Mesendoderm (in vitro differentiated cells): ENCODE measurements around the gene ERBIN.

Experiments
- DNase-seq: peaks from one replicate; pipeline ENCODE4 v3.0.0; 2013
- H2AK5ac ChIP-seq: 2 replicates; pipeline ENCODE4 v1.6.1; 2013; ENCODE audit warnings: low read length, inconsistent platforms
- H2BK120ac ChIP-seq: 2 replicates; pipeline ENCODE4 v1.6.1; 2013; ENCODE audit warnings: low read depth, mild to moderate bottlenecking, low read length, moderate library complexity, mixed read lengths
- H2BK15ac ChIP-seq: replicated peaks from 2 replicates; pipeline ENCODE4 v1.6.1; 2013; ENCODE audit warnings: low read depth, mild to moderate bottlenecking, moderate library complexity
- H2BK5ac ChIP-seq: 2 replicates; pipeline ENCODE4 v1.6.1; 2013; ENCODE audit warnings: low read length, inconsistent platforms
- H3K18ac ChIP-seq: 2 replicates; pipeline ENCODE4 v1.6.1; 2013; ENCODE audit warnings: mild to moderate bottlenecking, low read length, mixed read lengths
- H3K23ac ChIP-seq: one replicate; pipeline ENCODE4 v1.6.1; 2013; ENCODE audit warnings: low read length
- H3K27ac ChIP-seq: 2 replicates; pipeline ENCODE4 v1.5.1; 2013; ENCODE audit warnings: low read depth, mild to moderate bottlenecking, inconsistent platforms, low read length, moderate library complexity
- H3K27me3 ChIP-seq: 2 replicates; pipeline ENCODE4 v1.6.1; 2013; ENCODE audit warnings: low read length, control low read depth, mild to moderate bottlenecking, inconsistent platforms; ENCODE audit not compliant: insufficient read depth, poor library complexity
- H3K36me3 ChIP-seq: 2 replicates; pipeline ENCODE4 v1.6.1; 2013; ENCODE audit warnings: low read length, inconsistent platforms; ENCODE audit not compliant: control insufficient read depth, insufficient read depth
- H3K4ac ChIP-seq: one replicate; pipeline ENCODE4 v1.6.1; 2013; ENCODE audit warnings: low read depth, mild to moderate bottlenecking, low read length, moderate library complexity
- H3K4me1 ChIP-seq: 2 replicates; pipeline ENCODE4 v1.6.1; 2013; ENCODE audit warnings: low read depth, low read length, inconsistent platforms; ENCODE audit not compliant: control insufficient read depth
- H3K4me2 ChIP-seq: 2 replicates; pipeline ENCODE4 v1.6.1; 2013; ENCODE audit warnings: low read length
- H3K4me3 ChIP-seq: 2 replicates; pipeline ENCODE4 v1.5.1; 2013; ENCODE audit warnings: mild to moderate bottlenecking, low read length
- H3K56ac ChIP-seq: one replicate; pipeline ENCODE4 v1.6.1; 2013; ENCODE audit warnings: low read length
- H3K79me1 ChIP-seq: 2 replicates; pipeline ENCODE4 v1.6.1; 2013; ENCODE audit warnings: low read length, inconsistent platforms
- H3K79me2 ChIP-seq: 2 replicates; pipeline ENCODE4 v1.6.1; 2013; ENCODE audit warnings: mild to moderate bottlenecking, low read length; ENCODE audit not compliant: control insufficient read depth, insufficient read depth
- H3K9ac ChIP-seq: 2 replicates; pipeline ENCODE4 v1.6.1; 2013; ENCODE audit warnings: low read length, inconsistent platforms
- H4K5ac ChIP-seq: one replicate; pipeline ENCODE4 v1.6.1; 2013; ENCODE audit warnings: low read length
- H4K8ac ChIP-seq: one replicate; pipeline ENCODE4 v1.6.1; 2013; ENCODE audit warnings: low read depth, mild to moderate bottlenecking, control low read depth, low read length, moderate library complexity
- WGBS: extraction: QIAGEN DNeasy Blood & Tissue Kit; methylation state at CpG from one replicate; pipeline ENCODE4 v1.1.7; 2013; ENCODE audit warnings: low lambda C conversion rate, missing lambda C conversion rate; ENCODE audit not compliant: insufficient coverage; ENCODE audit errors: extremely low coverage; 5-methylcytosine and 5-hydroxymethylcytosine counted together

ERBIN gene

DNA sequence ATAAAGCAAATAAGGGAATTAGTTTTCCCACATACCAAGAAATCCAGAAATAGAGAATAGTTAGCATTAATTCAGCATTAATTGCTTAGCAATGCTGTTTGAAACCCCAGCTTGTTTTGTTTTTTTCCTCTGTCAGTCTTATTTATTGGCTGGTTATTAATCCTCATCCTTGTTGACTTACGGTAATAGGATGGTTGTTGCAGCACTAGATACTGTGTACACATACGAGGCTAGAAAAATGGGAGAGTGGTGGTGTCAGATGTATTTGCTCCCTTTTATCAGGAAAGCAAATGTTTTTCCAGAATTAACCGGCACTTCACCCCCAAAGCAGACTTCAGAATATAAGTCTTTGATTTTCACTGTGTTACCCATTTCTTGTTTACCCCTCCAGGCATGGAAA, 60.4 kb downstream of the ERBIN start:
- Histone ChIP-seq H3K4me3 (no peak overlapping the region), H4K8ac (no peak overlapping the region), H3K36me3 (no peaks in the 10 kb centered on the region), H2BK5ac (no peak overlapping the region), H4K5ac (no peak overlapping the region), H3K23ac (no peak overlapping the region), H3K56ac (no peak overlapping the region), H3K27ac (no peak overlapping the region), H3K27me3 (no peaks in the 10 kb centered on the region), H3K4me1 (peaks cover 6% of the 10 kb centered on the region), H3K9ac (no peak overlapping the region), H2BK15ac (no peak overlapping the region), H3K4ac (no peak overlapping the region), H2AK5ac (no peak overlapping the region), H3K18ac (no peak overlapping the region), H3K4me2 (no peak overlapping the region), H2BK120ac (no peak overlapping the region), H3K79me1 (peaks cover 13% of the 10 kb centered on the region), H3K79me2 (peaks cover 23% of the 10 kb centered on the region)
- DNase-seq = no peak
- WGBS = no CpG with 5 or more reads among the region's 3 CpGs

DNA sequence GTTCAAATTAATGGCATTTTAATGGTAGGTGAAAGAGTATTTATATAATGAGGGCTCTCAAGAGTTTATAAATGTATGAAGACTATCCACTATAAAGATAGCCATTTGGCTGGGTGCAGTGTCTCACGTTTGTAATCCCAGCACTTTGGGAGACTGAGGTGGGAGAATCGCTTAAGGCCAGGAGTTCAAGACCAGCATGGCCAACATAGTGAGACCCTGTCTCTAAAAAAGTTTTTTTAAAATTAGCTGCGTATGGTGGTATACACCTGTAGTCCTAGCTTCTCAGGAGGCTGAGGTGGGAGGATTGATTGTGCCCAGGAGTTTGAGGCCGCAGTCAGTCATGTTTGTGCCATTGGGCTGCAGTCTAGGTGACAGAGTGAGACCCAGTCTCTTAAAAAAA, 61.6 kb downstream of the ERBIN start:
- no peak overlapping the region for H3K9ac ChIP-seq
- no peak overlapping the region for H3K4ac ChIP-seq
- H3K79me1 ChIP-seq = peaks cover 13% of the 10 kb centered on the region
- H3K56ac ChIP-seq = no peak overlapping the region
- no peak overlapping the region for H3K4me3 ChIP-seq
- no peaks in the 10 kb centered on the region for H3K36me3 ChIP-seq
- peaks cover 23% of the 10 kb centered on the region for H3K79me2 ChIP-seq
- H2BK120ac ChIP-seq = no peak overlapping the region
- H2BK5ac ChIP-seq = no peak overlapping the region
- H3K4me2 ChIP-seq = no peak overlapping the region
- no peak overlapping the region for H4K8ac ChIP-seq
- peaks cover 2% of the 10 kb centered on the region for H3K4me1 ChIP-seq
- H3K18ac ChIP-seq = no peak overlapping the region
- no peak overlapping the region for H3K27ac ChIP-seq
- DNase-seq = no peak
- H2AK5ac ChIP-seq = no peak overlapping the region
- no peak overlapping the region for H2BK15ac ChIP-seq
- no peak overlapping the region for H3K23ac ChIP-seq
- no peak overlapping the region for H4K5ac ChIP-seq
- WGBS = no CpG with 5 or more reads among the region's 4 CpGs
- H3K27me3 ChIP-seq = no peaks in the 10 kb centered on the region

DNA sequence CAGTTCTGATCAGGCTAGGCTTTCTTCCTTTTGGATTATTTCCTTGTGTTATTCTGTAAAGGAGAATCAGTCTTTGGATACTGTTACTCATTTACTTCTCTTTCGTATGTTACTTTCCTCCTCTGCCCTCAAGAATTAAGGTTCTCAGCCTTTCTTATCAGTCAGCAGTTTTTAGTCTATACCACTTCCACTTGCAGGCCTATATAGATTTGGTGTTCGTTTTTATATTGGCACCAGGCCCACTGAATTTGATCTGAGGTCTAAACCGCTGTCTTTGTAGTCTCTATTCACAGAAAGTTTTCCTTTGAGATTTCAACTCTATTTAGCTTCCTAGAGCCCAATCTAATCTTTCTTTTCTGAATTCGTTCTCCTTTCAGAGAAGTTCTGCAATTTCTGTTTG, 62.8 kb downstream of the ERBIN start:
- Histone ChIP-seq H3K56ac (no peak overlapping the region), H2BK5ac (no peak overlapping the region)
- no CpG with 5 or more reads among the region's 4 CpGs for WGBS

DNA sequence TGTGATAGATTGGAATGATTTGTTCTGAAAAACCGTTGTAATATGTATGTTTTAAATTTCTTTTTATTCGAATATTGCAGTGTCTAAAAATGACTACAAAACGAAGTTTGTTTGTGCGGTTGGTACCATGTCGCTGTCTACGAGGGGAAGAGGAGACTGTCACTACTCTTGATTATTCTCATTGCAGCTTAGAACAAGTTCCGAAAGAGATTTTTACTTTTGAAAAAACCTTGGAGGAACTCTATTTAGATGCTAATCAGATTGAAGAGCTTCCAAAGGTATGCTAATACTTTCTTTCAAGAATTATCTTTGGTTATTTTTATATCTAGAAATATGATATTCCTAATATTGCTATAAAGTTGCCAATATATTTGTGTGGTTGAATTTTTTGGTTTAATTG, 66.3 kb downstream of the ERBIN start:
- Histone ChIP-seq H3K9ac (no peak overlapping the region), H2BK5ac (no peak overlapping the region), H3K18ac (no peak overlapping the region), H3K36me3 (no peaks in the 10 kb centered on the region), H3K27ac (no peak overlapping the region), H3K4ac (no peak overlapping the region), H3K79me2 (peaks cover 3% of the 10 kb centered on the region), H3K23ac (no peak overlapping the region), H4K5ac (no peak overlapping the region), H3K56ac (no peak overlapping the region), H3K4me3 (no peak overlapping the region), H2BK15ac (no peak overlapping the region), H4K8ac (no peak overlapping the region), H2AK5ac (no peak overlapping the region), H3K4me2 (no peak overlapping the region), H3K27me3 (no peaks in the 10 kb centered on the region), H2BK120ac (no peak overlapping the region), H3K4me1 (no peaks in the 10 kb centered on the region), H3K79me1 (peaks cover 3% of the 10 kb centered on the region)
- 100% methylated on average over 2 of the region's 7 CpGs for WGBS
- DNase-seq = no peak

More for the DNA sequence above, 62.8 kb downstream of the ERBIN start:
- Histone ChIP-seq H3K27me3 (no peaks in the 10 kb centered on the region), H3K4me3 (no peak overlapping the region), H2AK5ac (no peak overlapping the region), H2BK120ac (no peak overlapping the region), H3K9ac (no peak overlapping the region), H3K27ac (no peak overlapping the region), H3K4ac (no peak overlapping the region), H3K79me1 (peaks cover 8% of the 10 kb centered on the region), H3K79me2 (peaks cover 17% of the 10 kb centered on the region), H4K8ac (no peak overlapping the region), H3K23ac (no peak overlapping the region), H3K4me2 (no peak overlapping the region), H3K4me1 (peaks cover 2% of the 10 kb centered on the region), H3K18ac (no peak overlapping the region), H4K5ac (no peak overlapping the region), H3K36me3 (no peaks in the 10 kb centered on the region), H2BK15ac (no peak overlapping the region)
- no peak for DNase-seq

DNA sequence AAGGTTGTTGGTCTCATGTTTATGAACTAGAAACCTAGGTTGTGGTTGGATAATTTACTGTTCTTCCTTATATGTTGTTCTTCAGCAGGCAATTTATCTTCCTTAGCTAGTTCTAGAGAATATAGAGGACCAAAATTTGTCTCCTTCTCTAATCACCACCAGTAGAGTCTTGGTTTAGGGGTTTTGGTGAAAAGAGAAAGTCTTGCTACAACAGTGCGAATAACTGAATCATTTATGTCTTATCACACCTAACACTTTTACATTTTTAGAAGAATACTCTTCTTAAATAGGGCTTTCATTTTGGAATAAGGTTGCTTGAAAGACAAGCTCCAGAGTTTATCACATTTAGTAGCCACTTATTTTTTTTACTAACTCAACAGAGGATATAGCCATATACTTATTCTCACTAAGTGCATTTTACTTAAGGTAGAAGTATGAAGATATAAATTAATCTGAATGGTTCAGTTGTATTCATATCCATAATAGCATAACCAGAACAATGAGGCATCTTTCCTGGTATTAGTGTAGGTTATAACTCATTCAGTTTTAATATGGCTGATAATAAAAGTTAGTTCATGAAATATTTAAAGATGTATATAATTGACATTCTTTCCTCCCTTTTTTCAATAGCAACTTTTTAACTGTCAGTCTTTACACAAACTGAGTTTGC, 67.9 kb downstream of the ERBIN start:
- Histone ChIP-seq H2BK120ac (no peak overlapping the region), H4K5ac (no peak overlapping the region), H3K9ac (no peak overlapping the region), H3K79me1 (peaks cover 1% of the 10 kb centered on the region), H3K18ac (no peak overlapping the region), H3K23ac (no peak overlapping the region), H3K79me2 (peaks cover 3% of the 10 kb centered on the region), H2AK5ac (no peak overlapping the region), H3K4ac (no peak overlapping the region), H3K27me3 (no peaks in the 10 kb centered on the region), H2BK15ac (no peak overlapping the region), H3K36me3 (no peaks in the 10 kb centered on the region), H3K4me3 (no peak overlapping the region), H3K4me1 (no peaks in the 10 kb centered on the region), H2BK5ac (no peak overlapping the region), H4K8ac (no peak overlapping the region), H3K27ac (no peak overlapping the region), H3K56ac (no peak overlapping the region), H3K4me2 (no peak overlapping the region)
- no peak for DNase-seq
- no CpG with 5 or more reads among the region's 1 CpG for WGBS
